Stimulated activated CD4-positive, alpha-beta T cell treated with anti-CD3 and anti-CD28 coated beads, TNF-alpha, amount 100 ng/mL, for 1 hour (primary cell): ENCODE results near the gene C12orf43.

Experiments used
- DNase-seq, 3 donors: peaks; one replicate each; pipeline ENCODE4 v3.0.0-alpha.2; 2020; ENCODE audit warnings: low read depth in 3 of 3, low spot score in 1 of 3

Gene C12orf43

GRCh38 chr12:120999191-121000120 lies 16.8 kb downstream of the C12orf43 start:
- no peak for DNase-seq

DNA sequence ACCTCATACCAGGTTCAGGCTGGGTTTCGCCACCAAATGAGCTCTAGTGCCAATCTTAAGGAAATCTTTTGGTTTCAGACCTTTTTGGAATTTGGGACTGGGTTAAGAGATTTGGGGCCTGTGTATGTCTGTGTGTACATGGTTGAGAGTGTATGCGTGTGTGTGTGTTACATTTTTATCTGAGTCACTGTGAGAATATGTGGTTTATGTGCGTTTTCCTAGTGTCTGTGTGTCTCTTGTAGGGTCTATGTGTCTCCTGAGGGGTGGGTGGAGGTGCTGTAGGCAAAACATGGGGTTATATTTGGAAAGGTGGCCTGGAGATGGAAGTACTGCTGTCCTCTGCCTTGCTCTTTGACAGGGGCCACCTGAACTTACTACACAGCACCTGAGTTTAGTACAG lies 17.9 kb downstream of the C12orf43 start:
- no peak for DNase-seq

- DNase-seq = no peak
Measured at GRCh38 chr12:120997448-120997847, 18.8 kb downstream of the C12orf43 start.

GRCh38 chr12:120996133-120996746 lies 20.0 kb downstream of the C12orf43 start:
- no peak for DNase-seq

DNA sequence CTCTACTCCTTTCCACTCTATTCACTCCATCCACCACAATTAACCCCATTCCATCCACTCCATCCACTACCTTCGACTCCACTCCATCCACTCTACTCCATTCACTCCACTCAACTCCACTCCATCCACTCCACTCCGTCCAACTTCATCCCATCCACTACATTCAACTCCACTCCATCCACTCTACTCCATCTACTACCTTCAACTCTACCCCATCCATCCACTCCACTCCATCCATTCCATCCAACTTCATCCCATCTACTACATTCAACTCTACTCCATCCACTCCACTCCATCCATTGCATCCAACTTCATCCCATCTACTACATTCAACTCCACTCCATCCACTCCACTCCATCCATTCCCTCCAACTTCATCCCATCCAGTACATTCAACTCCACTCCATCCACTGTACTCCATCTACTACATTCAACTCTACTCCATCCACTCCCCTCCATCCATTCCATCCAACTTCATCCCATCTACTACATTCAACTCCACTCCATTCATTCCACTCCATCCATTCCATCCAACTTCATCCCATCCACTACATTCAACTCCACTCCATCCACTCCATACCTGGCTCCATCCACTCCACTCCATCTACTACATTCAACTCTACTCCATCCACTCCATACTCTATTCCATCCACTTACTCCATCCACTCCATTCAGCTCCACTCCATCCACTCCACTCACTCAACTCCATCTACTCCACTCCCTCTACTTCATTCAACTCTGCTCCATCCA lies 21.5 kb downstream of the C12orf43 start:
- no peak for DNase-seq

- no peak for DNase-seq
Measured at GRCh38 chr12:120994059-120994458, 22.2 kb downstream of the C12orf43 start.

DNA sequence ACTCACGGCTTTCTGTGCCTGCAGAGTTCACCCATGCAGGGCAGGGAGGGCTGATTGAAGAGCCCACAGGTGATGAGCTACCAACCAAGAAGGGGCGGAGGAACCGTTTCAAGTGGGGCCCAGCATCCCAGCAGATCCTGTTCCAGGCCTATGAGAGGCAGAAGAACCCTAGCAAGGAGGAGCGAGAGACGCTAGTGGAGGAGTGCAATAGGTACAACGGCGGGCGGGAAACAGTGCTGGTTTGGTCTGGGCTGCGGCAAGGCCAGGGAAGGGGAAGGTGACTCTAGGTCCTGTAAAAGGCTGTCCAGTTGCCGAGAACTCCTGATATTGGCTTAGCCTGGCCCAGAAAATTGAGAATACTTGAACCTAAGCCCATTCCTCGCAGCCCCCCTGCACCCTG lies 22.8 kb downstream of the C12orf43 start:
- DNase-seq = no peak

DNA sequence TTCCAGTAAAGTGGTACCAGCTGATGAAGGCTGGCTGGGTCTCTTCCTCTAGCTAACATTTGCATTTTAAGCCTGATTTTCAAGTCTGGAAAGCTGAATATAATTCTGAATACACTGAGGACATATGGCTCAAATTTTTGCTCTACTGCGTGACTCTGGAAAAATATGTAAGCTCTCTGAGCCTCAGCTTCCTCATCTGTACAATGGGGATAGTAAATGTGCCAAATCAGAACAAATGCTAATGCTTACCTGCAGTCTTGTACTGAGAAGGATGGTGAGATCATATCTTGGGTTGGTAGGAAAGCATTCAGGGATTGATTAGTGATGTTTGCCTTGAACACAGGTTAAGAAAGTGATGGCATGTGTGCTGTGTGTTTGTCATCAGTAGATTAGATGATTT lies 23.3 kb downstream of the C12orf43 start:
- no peak for DNase-seq

DNA sequence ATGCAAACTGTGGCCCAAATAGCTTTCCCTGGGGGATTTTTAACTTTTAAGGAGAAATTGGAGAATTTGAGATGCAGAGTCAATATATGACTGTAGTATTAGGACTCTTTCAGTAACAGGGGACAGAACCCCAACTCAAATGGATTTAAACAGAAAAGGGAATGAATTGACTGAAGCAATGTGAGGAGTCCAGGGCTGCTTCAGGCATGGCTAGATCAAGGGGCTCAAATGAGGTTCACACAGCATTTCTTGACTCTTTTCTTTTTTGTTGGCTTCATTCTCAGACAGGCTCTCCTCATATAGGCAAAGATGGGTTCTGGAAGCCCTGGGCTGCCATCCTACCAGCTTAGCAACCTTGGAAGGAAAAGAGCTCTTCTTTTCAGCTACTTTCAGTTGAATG lies 24.3 kb downstream of the C12orf43 start:
- DNase-seq = no peak

GRCh38 chr12:120990487-120991055 lies 25.7 kb downstream of the C12orf43 start:
- no peak for DNase-seq

GRCh38 chr12:120989687-120990086 lies 26.6 kb downstream of the C12orf43 start:
- no peak for DNase-seq

DNA sequence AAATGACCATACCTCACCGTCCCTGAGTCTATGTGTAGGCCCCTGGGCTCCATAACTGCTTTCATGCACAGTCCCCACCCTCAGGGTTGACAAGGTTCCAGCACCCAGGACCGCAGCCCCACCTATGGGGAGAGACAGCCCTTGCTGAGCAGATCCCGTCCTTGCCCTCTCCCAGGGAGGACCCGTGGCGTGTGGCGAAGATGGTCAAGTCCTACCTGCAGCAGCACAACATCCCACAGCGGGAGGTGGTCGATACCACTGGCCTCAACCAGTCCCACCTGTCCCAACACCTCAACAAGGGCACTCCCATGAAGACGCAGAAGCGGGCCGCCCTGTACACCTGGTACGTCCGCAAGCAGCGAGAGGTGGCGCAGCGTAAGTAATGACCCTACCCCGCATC lies 27.6 kb downstream of the C12orf43 start:
- no peak for DNase-seq

- no peak for DNase-seq
Measured at GRCh38 chr12:120988234-120988633, 28.1 kb downstream of the C12orf43 start.

- no peak for DNase-seq
Measured at GRCh38 chr12:120984351-120984898, 31.9 kb downstream of the C12orf43 start.

DNA sequence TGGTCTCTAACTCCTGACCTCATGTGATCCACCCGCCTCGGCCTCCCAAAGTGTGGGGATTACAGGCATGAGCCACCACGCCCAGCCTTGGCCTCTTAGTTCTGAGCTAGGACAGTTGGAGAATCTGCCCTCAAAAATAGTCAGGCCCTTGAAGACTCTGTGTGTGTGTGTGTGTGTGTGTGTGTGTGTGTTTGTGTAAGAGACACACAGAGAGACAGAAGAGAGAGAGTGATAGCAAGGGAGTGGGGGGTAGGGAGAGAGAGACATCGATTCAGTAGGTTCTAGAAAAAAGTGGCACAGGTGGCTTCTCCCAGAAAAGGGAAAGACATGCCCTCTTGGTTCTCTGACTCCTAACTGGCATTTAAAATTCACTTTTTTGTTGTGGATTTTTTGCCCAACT lies 32.5 kb downstream of the C12orf43 start:
- DNase-seq = no peak

GRCh38 chr12:120982659-120983058 lies 33.6 kb downstream of the C12orf43 start:
- DNase-seq = no peak

GRCh38 chr12:120981407-120981941 lies 34.8 kb downstream of the C12orf43 start:
- DNase-seq = no peak

DNA sequence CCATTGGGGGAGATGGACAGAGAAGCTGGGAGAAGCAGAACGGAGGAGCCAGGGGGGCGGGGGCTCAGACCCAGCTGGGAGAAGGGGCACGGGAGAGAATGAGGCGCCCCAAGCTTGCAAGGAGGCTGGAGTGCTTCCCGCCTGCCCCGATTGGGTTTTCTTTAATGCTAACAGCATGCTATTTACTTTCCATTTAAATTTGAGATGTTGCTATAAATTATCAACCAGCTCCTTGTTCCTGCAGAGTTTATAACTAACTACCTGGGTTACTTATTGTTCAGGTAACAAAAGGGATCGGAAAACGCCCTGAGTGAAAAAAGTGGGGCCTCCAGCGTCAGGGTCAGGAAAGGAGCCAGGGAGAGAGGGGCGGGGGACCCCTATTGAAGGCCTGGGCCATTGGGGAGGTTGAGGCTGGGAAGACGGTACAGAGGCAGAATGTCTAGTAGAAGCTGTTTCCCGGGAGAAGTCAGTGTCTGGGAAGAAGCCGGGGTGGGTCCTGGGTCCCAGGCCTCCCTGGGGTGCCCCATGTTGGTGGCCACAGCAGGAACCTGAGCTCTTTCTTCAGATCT lies 35.4 kb downstream of the C12orf43 start:
- no peak for DNase-seq

- no peak for DNase-seq
Measured at GRCh38 chr12:120979862-120980696, 36.2 kb downstream of the C12orf43 start.
